HG03039 (cell line): ENCODE results near the gene CSTF3.
A peak's percentile ranks its signal among the peaks of the same experiment; 100 is the strongest.
"Not testable (repeated sequence)": the region's sequence is repeated elsewhere in the genome, so short reads cannot be mapped to it uniquely, and the experiment has no call there.

Experiments used
- ATAC-seq: cut with Tn5 transposase; IDR thresholded peaks from one replicate; pipeline ENCODE4 v1.9.1; 2021; ENCODE audit warnings: mild to moderate bottlenecking, moderate library complexity; ENCODE audit not compliant: unreplicated experiment

The CSTF3 gene

GRCh38 chr11:33161120-33162005 lies at the start of gene CSTF3:
CSTF3 (minus strand) TSS chr11:33161480; CDS start chr11:33161325, 155 bp downstream.
- peak; percentile 85 for ATAC-seq

- no peak for ATAC-seq
Measured at GRCh38 chr11:33208150-33208549, 46.9 kb upstream of the CSTF3 start.

GRCh38 chr11:33207408-33207985 lies 46.2 kb upstream of the CSTF3 start:
- ATAC-seq = no peak

GRCh38 chr11:33197915-33198727 lies 36.8 kb upstream of the CSTF3 start:
- no peak for ATAC-seq

- ATAC-seq = no peak
Measured at GRCh38 chr11:33195462-33196173, 34.3 kb upstream of the CSTF3 start.

- ATAC-seq = no peak
Measured at GRCh38 chr11:33194455-33194854, 33.2 kb upstream of the CSTF3 start.

- ATAC-seq = no peak
Measured at GRCh38 chr11:33191467-33191866, 30.2 kb upstream of the CSTF3 start.

GRCh38 chr11:33187998-33188722 lies 26.9 kb upstream of the CSTF3 start:
- no peak for ATAC-seq

- ATAC-seq = no peak
Measured at GRCh38 chr11:33185756-33186155, 24.5 kb upstream of the CSTF3 start.

GRCh38 chr11:33182246-33182878 lies 21.1 kb upstream of the CSTF3 start:
- no peak for ATAC-seq

- ATAC-seq = no peak
Measured at GRCh38 chr11:33179348-33179803, 18.1 kb upstream of the CSTF3 start.

GRCh38 chr11:33178443-33179180 lies 17.3 kb upstream of the CSTF3 start:
- ATAC-seq = no peak

GRCh38 chr11:33177676-33178336 lies 16.5 kb upstream of the CSTF3 start:
- ATAC-seq = no peak

- not testable (repeated sequence) for ATAC-seq
Measured at GRCh38 chr11:33176760-33177159, 15.5 kb upstream of the CSTF3 start.

GRCh38 chr11:33172996-33173395 lies 11.7 kb upstream of the CSTF3 start:
- ATAC-seq = no peak

- ATAC-seq = no peak
Measured at GRCh38 chr11:33172345-33172744, 11.1 kb upstream of the CSTF3 start.

- no peak for ATAC-seq
Measured at GRCh38 chr11:33171251-33171650, 10.0 kb upstream of the CSTF3 start.

- no peak for ATAC-seq
Measured at GRCh38 chr11:33168709-33169200, 7.5 kb upstream of the CSTF3 start.
